Measurements from ENCODE around the gene GNG2. TPM values are rescaled to one million over a fixed set of nuclear protein-coding genes. Genes with fewer than 3 reads are reported as not detected.

GNG2 gene
- polyA plus RNA-seq, 1 of the 3 experiments (the other 2 are of a cell fraction): 17.8 TPM

- Histone ChIP-seq H3K4me2 (no peak overlapping the region), H3K9me2 (no peaks in the 10 kb centered on the region), H3K27me3 (ENCODE audit: insufficient read depth) (no peaks in the 10 kb centered on the region), H3F3A (replicated peaks; ENCODE audit: insufficient read depth) (no peaks in the 10 kb centered on the region), H4K20me1 (ENCODE audit: insufficient read depth) (no peaks in the 10 kb centered on the region), H3K9ac (no peak overlapping the region), H3K36me3 (replicated peaks in 1 of 2; ENCODE audit: control insufficient read depth in 1 of 2, insufficient read depth in 2 of 2, low read length in 1 of 2) (no peaks in the 10 kb centered on the region), H3K4me1 (ENCODE audit: control insufficient read depth in 1 of 2, insufficient read depth in 2 of 2, low read depth in 1 of 2, low read length in 1 of 2) (peaks cover 0 to 4% of the 10 kb centered on the region in 2 experiments; a peak in 1 of 4 replicates), H3K79me2 (ENCODE audit: insufficient read depth) (no peaks in the 10 kb centered on the region), H3K9me3 (no peaks in the 10 kb centered on the region), H3K27ac (ENCODE audit: low read depth in 2 of 2, low read length in 1 of 2) (no peak overlapping the region), H3K4me3 (ENCODE audit: low read depth in 2 of 2, low read length in 1 of 2) (no peak overlapping the region), H2AFZ (ENCODE audit: low read depth) (no peak overlapping the region)
- CTCF ChIA-PET: no interaction called here
- POLR2A ChIA-PET: no interaction called here
- no peak for TF ChIP-seq RXRA (IDR thresholded peaks at IDR 0.05; ENCODE audit: borderline replicate concordance, low read depth)
- no peak for TF ChIP-seq GABPA (IDR thresholded peaks at IDR 0.05; ENCODE audit: low read depth)
- no peak for TF ChIP-seq REST (IDR thresholded peaks at IDR 0.05; ENCODE audit: low read depth, low read length)
- DNase-seq: no peak
Measured at GRCh38 chr14:51836417-51836816, 24.0 kb upstream of the GNG2 start.

- Histone ChIP-seq H3K9me3 (no peaks in the 10 kb centered on the region), H3K9ac (no peak overlapping the region), H3K4me3 (ENCODE audit: low read depth in 2 of 2, low read length in 1 of 2) (no peak overlapping the region), H3K27ac (ENCODE audit: low read depth in 2 of 2, low read length in 1 of 2) (no peak overlapping the region), H2AFZ (ENCODE audit: low read depth) (no peak overlapping the region), H3F3A (replicated peaks; ENCODE audit: insufficient read depth) (no peaks in the 10 kb centered on the region), H3K4me1 (ENCODE audit: control insufficient read depth in 1 of 2, insufficient read depth in 2 of 2, low read depth in 1 of 2, low read length in 1 of 2) (peaks cover 0 to 7% of the 10 kb centered on the region in 2 experiments; a peak in 1 of 4 replicates), H3K9me2 (no peaks in the 10 kb centered on the region), H3K27me3 (ENCODE audit: insufficient read depth) (no peaks in the 10 kb centered on the region), H4K20me1 (ENCODE audit: insufficient read depth) (no peaks in the 10 kb centered on the region), H3K36me3 (replicated peaks in 1 of 2; ENCODE audit: control insufficient read depth in 1 of 2, insufficient read depth in 2 of 2, low read length in 1 of 2) (no peaks in the 10 kb centered on the region), H3K4me2 (no peak overlapping the region), H3K79me2 (ENCODE audit: insufficient read depth) (no peaks in the 10 kb centered on the region)
- ChIA-PET CTCF (interaction anchor here (1.0 to 1.3 kb wide), 2 partner anchors 64 to 135 kb away, joined by 3 to 4 read pairs; no protein-coding TSS in a partner anchor), POLR2A (no interaction called here)
- no peak for DNase-seq
- no peak for TF ChIP-seq SMC3 (IDR thresholded peaks at IDR 0.05; ENCODE audit: low read depth, low read length)
- TF ChIP-seq CHD2 (IDR thresholded peaks at IDR 0.05; ENCODE audit: low read length, partially characterized antibody): no peak
- TF ChIP-seq ZBTB33 (IDR thresholded peaks at IDR 0.05; ENCODE audit: borderline replicate concordance, low read depth): no peak
- TF ChIP-seq TAF1 (IDR thresholded peaks at IDR 0.05; ENCODE audit: borderline replicate concordance, low read depth, low read length): no peak
- TF ChIP-seq FOSL2 (IDR thresholded peaks at IDR 0.05; ENCODE audit: borderline replicate concordance, low read depth): no peak
- no peak for TF ChIP-seq FOXM1 (IDR thresholded peaks at IDR 0.05; ENCODE audit: low read depth)
- no peak for TF ChIP-seq USF2 (IDR thresholded peaks at IDR 0.05; ENCODE audit: borderline replicate concordance, low read depth, low read length)
- no peak for TF ChIP-seq TEAD4 (IDR thresholded peaks at IDR 0.05; ENCODE audit: borderline replicate concordance, insufficient read depth)
- no peak for TF ChIP-seq NFIC (IDR thresholded peaks at IDR 0.05; ENCODE audit: borderline replicate concordance)
- no peak for TF ChIP-seq MAX (IDR thresholded peaks at IDR 0.05; ENCODE audit: low read depth)
- TF ChIP-seq CTCF (IDR thresholded peaks at IDR 0.05): no peak
- TF ChIP-seq MEF2A (IDR thresholded peaks at IDR 0.05; ENCODE audit: borderline replicate concordance, low read depth): no peak
- TF ChIP-seq YY1 (IDR thresholded peaks at IDR 0.05; ENCODE audit: low read depth): no peak
- no peak for TF ChIP-seq EP300 (IDR thresholded peaks at IDR 0.05; ENCODE audit: borderline replicate concordance in 1 of 2, low read depth in 1 of 2, low read length in 1 of 2)
- 59% methylated on average over 6 of the region's 6 CpGs for WGBS (ENCODE audit: low lambda C conversion rate)
Measured at GRCh38 chr14:51844081-51844881, 16.1 kb upstream of the GNG2 start.

All from SK-N-SH (cell line).